ENCODE measurements around the gene AMBRA1. TPM values are rescaled to one million over a fixed set of nuclear protein-coding genes. Genes with fewer than 3 reads are reported as not detected.
A peak's percentile ranks its signal among the peaks of the same experiment; 100 is the strongest.

AMBRA1 gene
- total and polyA plus RNA-seq, 8 donors, result 4.6 to 59.4 (median 23.3) TPM

- TF ChIP-seq EP300 (IDR thresholded peaks at IDR 0.05) (no peak), POLR2A (IDR thresholded peaks at IDR 0.05) (no peak), POLR2AphosphoS5 (IDR thresholded peaks at IDR 0.05) (no peak), CTCF (IDR thresholded peaks at IDR 0.05) (no peak)
- Histone ChIP-seq H3K27me3 (no peaks in the 10 kb centered on the region), H3K36me3 (peaks cover 10 to 56% (median 47%) of the 10 kb centered on the region in 4 donors), H3K4me1 (no peaks in the 10 kb centered on the region), H3K4me3 (no peak overlapping the region), H3K27ac (no peak overlapping the region), H3K9me3 (no peaks in the 10 kb centered on the region)
- intact Hi-C loops (cut with DNase I; ENCODE audit: low total_unique reads), result no loop called here
- 44 to 67% (median 57%) methylated on average over 4 of the region's 4 CpGs for WGBS, 5 donors
- DNase-seq, result peak in 1 of 2 donors; percentile 30
These were observed 155.6 kb downstream of the AMBRA1 start for GRCh38 chr11:46438211-46438610.

- no peak for DNase-seq
- WGBS, 5 donors, result 78 to 86% (median 85%) methylated on average over 6 of the region's 6 CpGs
- Histone ChIP-seq H3K4me3 (no peak overlapping the region), H3K27ac (no peak overlapping the region), H3K36me3 (peaks cover 13 to 56% (median 47%) of the 10 kb centered on the region in 4 donors), H3K4me1 (no peaks in the 10 kb centered on the region), H3K9me3 (no peaks in the 10 kb centered on the region), H3K27me3 (no peaks in the 10 kb centered on the region)
- TF ChIP-seq CTCF (IDR thresholded peaks at IDR 0.05) (no peak), EP300 (IDR thresholded peaks at IDR 0.05) (no peak), POLR2A (IDR thresholded peaks at IDR 0.05) (no peak), POLR2AphosphoS5 (IDR thresholded peaks at IDR 0.05) (no peak)
- intact Hi-C loops (cut with DNase I; ENCODE audit: low total_unique reads), result no loop called here
These were observed 156.6 kb downstream of the AMBRA1 start for GRCh38 chr11:46437122-46437689.

GRCh38 chr11:46436113-46436512 is 157.7 kb downstream of the AMBRA1 start:
- WGBS, 5 donors, result 75 to 92% (median 83%) methylated on average over 3 of the region's 3 CpGs
- H3K4me1 ChIP-seq, result no peaks in the 10 kb centered on the region
- DNase-seq, result no peak

DNA sequence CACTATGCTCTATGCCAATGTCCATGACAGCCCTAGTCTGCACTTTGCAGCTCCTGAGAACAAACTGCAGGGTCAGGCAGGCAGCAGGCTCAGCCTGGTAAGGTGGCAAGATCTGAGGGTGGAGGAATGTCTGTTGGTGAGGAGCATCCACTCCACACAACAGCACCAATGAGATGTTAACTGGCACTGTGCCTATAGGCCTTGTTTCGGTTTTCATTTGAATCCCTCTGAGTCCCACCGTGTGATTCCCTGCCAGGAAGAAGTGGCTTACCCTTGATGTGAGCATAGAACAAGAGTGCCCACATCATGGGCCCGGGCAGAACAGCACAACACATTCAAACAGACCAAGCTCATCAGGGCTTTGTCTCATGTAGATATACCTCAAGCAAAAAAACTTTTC is 158.1 kb downstream of the AMBRA1 start:
- Histone ChIP-seq H3K27me3 (no peaks in the 10 kb centered on the region), H3K36me3 (peaks cover 27 to 58% (median 48%) of the 10 kb centered on the region in 4 donors), H3K4me1 (no peaks in the 10 kb centered on the region), H3K9me3 (no peaks in the 10 kb centered on the region), H3K27ac (no peak overlapping the region), H3K4me3 (no peak overlapping the region)
- intact Hi-C loops (cut with DNase I; ENCODE audit: low total_unique reads), result no loop called here
- WGBS, 5 donors, result 62 to 77% (median 66%) methylated on average over 3 of the region's 3 CpGs
- TF ChIP-seq POLR2A (IDR thresholded peaks at IDR 0.05), result no peak
- TF ChIP-seq POLR2AphosphoS5 (IDR thresholded peaks at IDR 0.05), result no peak
- no peak for TF ChIP-seq CTCF (IDR thresholded peaks at IDR 0.05)
- TF ChIP-seq EP300 (IDR thresholded peaks at IDR 0.05), result no peak
- no peak for DNase-seq

More at GRCh38 chr11:46436113-46436512, 157.7 kb downstream of the AMBRA1 start:
- Histone ChIP-seq H3K27me3 (no peaks in the 10 kb centered on the region), H3K36me3 (peaks cover 22 to 56% (median 47%) of the 10 kb centered on the region in 4 donors), H3K4me3 (no peak overlapping the region), H3K9me3 (no peaks in the 10 kb centered on the region), H3K27ac (no peak overlapping the region)
- no peak for TF ChIP-seq CTCF (IDR thresholded peaks at IDR 0.05)
- no peak for TF ChIP-seq POLR2A (IDR thresholded peaks at IDR 0.05)
- TF ChIP-seq EP300 (IDR thresholded peaks at IDR 0.05), result no peak
- no peak for TF ChIP-seq POLR2AphosphoS5 (IDR thresholded peaks at IDR 0.05)
- intact Hi-C loops (cut with DNase I; ENCODE audit: low total_unique reads), result no loop called here
